Right lobe of liver (tissue), 4 donors: ENCODE results near the gene TMEM218.

Experiments used
- CTCF ChIP-seq, 4 donors: fragments of 200-600 bp in 3 of 4; fragments of 450-650 bp in 1 of 4; IDR thresholded peaks; one replicate each; pipeline versions ENCODE4 v1.5.1 to v1.8.0; 2016 to 2022; ENCODE audit warnings: antibody characterized with exemption in 4 of 4, mild to moderate bottlenecking in 2 of 4
- POLR2A ChIP-seq: fragments of 450-650 bp; IDR thresholded peaks from one replicate; pipeline ENCODE4 v1.6.1; 2017; ENCODE audit warnings: antibody characterized with exemption, mild to moderate bottlenecking
- donor health status: DM: no; HTN: no; CAD: no.
- donor health status: DM: no; HTN: no; CAD: no.
- donor health status: DM: no; HTN: yes; CAD: no.

GRCh38 chr11:125061281-125061680 lies 50.1 kb downstream of the TMEM218 start:
- TF ChIP-seq CTCF (IDR thresholded peaks at IDR 0.05): no peak
- TF ChIP-seq POLR2A: no peak
